Limb (tissue), 2 donors: ENCODE data around the gene OTUD3.
"Not testable (repeated sequence)": the region's sequence is repeated elsewhere in the genome, so short reads cannot be mapped to it uniquely, and the experiment has no call there.

Experiments
- DNase-seq, 2 donors: peaks; one replicate each; pipeline ENCODE4 v3.0.0-alpha.2; 2016; ENCODE audit errors: extremely low spot score in 2 of 2

The OTUD3 gene

GRCh38 chr1:19868575-19868974, 13.6 kb upstream of the OTUD3 start:
- DNase-seq = not testable (repeated sequence)

DNA sequence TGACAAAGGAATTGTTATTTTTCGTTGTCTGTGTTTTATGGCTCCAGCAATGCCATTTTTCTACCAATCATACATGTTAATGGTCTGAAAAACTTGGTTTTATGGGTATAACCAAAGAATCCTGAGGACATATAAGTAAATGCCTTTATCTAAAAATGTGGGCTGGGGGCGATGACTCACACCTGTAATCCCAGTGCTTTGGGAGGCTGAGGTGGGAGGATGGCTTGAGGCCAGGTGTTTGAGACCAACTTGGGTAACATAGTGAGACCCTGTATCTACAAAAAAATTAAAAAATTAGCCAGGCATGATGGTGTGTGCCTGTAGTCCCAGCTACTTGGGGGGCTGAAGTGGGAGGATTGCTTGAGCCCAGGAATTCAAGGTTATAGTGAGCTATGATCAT, 12.7 kb upstream of the OTUD3 start:
- not testable (repeated sequence) for DNase-seq

- DNase-seq = no peak
Measured at GRCh38 chr1:19869929-19870328, 12.3 kb upstream of the OTUD3 start.

- no peak for DNase-seq
Measured at GRCh38 chr1:19872190-19872589, 10.0 kb upstream of the OTUD3 start.

DNA sequence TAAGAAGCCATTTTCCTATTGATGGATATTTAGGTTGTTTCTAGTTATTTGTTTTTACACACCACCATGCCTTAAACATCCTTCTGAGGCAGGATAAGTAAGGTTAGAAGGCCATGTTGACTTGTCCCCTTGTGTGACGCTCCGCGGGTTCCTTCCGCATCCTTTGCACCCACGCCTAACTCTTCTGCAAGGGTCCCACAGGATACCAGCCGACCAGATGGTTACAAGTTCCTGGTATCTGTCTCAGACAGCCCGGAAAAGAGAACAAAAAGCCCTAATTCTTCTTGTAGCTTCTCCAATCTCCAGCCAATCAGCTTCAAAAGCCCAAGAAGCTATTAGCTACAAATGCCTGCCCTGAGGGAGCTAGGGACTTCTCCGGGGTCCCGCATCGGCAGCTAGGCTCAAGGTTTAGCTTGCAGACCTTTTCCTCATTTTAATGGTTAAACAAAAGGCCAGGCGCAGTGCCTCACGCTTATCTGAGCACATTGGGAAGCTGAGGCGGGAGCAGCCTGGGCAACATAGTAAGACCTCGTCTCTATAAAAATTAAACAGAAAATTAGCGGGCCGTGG, 4.9 kb upstream of the OTUD3 start:
- DNase-seq = no peak

DNA sequence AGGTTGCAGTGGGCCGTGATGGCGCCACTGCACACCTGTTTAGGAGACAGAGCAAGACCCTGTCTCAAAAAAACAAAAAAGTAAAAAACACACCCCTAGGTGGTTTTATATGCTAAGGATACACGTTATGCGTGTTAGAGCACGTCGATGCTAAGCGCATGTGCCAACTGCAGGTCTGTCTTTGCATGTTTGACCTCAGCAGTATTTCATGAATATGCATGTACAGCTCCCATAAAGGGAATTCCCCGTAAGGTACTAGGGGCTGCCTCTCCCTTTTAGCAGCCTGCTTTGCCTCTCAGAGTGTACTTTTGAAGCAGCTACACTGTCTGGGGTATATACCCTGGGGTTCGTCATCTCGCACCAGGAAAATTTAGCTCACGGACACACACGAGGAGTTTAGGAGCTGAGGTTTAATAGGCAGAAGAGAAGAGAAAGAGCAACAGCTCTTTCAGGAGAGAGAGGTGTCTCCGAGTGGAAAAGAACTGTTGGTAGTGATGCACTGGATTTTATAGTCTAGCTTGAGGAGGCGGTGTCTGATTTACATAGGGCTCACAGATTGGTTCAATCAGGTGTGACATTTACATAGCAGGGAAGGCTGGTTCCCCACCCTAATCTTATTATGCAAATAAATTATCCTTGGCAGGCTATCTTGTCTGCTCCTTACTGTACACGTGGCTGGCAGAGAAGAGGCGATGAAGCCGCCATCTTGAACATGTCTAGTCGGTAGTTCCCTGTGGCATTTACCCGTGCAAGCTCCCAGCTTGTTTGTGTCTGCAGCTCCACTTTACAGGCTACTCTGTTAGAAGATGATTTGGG, 4.2 kb upstream of the OTUD3 start:
- no peak for DNase-seq

DNA sequence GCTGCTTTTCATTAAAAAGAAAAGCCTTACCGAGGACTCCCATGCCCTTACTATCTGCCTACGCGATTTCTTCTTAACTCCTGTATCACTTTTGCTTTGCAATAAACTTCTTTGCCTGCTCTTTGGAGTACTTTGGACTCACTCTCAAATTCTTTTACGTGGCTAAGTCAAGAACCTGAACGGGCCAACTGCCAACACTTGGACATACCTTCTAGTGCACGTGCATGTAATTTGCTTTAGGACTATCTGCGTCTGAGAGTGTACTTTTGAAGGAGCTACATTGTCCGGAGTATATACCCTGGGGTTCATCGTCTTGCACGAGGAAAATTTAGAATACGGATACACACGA, 3.6 kb upstream of the OTUD3 start:
- no peak for DNase-seq

DNA sequence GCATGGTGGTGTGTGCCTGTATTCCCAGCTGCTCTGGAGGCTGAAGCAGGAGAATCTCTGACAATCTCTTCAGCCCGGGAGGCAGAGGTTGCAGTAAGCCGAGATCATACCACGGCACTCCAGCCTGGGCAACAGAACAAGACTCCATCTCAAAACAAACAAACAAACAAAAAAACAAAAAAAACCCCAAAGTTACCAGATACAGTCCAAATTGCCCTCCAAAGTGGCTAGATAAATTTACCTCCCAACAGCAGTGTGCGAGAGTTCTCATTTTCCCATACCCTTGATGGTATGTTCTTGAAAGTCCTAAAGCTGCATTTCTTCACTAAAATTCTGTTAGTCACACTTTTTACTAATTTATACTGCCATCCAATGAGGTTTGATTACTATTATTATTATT, 3.0 kb upstream of the OTUD3 start:
- no peak for DNase-seq

- no peak for DNase-seq
Measured at GRCh38 chr1:19879661-19880060, 2.5 kb upstream of the OTUD3 start.

GRCh38 chr1:19880841-19881240, 1.4 kb upstream of the OTUD3 start:
- DNase-seq = not testable (repeated sequence)

GRCh38 chr1:19884312-19884711, 2.1 kb downstream of the OTUD3 start:
- DNase-seq = no peak

GRCh38 chr1:19885821-19886220, 3.6 kb downstream of the OTUD3 start:
- DNase-seq = no peak

DNA sequence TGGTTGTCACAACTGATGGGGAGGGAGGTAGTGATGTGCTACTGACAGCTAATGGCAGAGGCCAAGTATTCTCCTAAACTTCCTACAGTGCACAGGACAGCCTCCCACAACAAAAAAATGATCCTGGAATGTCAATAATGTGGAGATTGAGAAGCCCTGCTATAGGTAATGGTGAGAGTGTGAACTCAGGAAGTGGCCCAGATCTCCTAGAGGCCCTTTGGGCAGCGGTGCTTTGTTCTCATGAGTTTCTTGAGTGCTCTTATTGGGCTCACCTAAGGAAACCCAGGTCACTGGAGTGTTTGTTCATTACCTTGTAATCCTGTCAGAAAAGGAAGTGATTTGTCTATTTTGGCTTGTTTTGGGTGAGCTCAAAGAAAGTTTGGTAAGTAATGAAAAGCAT, 5.9 kb downstream of the OTUD3 start:
- no peak for DNase-seq

- DNase-seq = no peak
Measured at GRCh38 chr1:19889656-19890055, 7.5 kb downstream of the OTUD3 start.

DNA sequence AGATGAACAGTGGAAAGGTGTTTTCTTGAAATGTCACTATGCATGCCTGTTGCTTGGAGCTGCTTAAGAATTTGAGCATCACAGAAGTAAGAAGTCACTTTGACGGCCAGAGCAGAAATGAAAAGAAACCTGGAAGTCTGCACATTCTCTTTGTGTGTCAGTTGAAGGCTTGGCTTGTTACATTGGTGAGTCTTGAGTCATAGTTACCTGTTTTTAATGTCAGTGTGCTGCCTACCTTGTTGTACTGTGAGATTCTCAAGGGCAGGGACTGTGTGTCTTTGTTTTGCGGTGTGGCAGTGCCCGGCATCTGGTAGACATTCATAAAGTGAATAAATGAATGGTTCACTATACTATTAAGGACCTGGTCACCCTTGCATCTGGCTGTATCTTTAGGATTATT, 9.9 kb downstream of the OTUD3 start:
- no peak for DNase-seq

DNA sequence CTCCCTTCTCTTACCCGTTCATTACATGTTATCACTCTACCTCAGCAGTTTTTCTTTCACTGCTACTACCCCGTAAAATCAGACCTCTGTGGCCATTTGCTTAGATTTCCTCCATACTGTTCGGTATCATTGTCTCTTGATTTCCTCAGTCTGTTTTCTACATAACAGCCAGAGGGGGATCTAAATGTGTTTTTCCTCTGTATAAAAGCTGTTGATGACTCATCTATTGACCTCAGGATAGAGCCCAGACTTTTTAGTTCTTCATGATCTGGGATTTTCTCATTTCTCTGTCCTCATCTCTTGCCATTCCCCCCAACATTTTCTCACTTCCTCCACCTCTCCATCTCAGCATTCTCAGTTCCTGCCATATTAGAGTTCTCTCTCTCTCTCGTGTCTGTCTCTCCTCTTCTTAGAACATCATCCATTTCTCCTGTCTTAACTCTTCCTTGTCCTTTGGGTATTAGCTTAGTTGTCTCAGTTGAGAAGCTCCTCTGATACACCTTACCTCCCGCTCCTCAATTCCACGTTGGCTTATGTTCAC, 10.5 kb downstream of the OTUD3 start:
- no peak for DNase-seq

DNA sequence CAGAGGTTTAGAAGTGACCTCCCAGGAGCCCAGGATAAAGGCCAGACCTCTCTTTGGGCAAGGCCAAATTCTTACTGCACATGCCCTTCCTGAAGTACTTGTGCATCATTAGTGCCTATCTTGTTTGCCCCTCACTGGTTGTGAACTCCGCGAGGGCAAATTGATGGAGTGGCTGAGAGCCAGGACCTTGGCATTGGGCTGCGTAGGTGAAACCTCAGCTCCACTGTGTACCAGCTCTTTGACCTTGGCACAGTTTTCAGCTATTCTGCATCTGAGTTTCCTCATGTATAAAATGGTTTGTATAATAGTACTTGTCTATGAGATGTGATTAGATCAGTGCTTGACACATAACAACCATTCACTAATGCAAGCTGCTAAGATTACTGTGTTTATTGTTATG, 11.5 kb downstream of the OTUD3 start:
- no peak for DNase-seq

DNA sequence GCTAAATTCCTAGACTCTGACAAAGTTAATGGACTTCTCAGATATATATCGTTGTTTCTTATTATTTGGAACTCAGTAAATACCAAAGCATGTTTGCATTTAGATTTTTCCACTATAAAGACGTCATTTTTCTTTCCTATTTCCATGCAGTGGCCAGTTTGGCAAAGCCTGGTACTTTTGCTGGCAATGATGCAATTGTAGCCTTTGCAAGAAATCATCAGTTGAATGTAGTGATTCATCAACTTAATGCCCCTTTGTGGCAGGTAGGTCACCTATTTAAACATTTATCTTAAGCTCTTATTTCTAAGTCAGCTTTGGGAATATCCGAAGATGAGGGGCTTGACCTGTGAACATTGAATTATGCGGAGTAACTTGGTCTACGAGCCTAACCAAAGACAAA, 12.0 kb downstream of the OTUD3 start:
- DNase-seq = no peak

- DNase-seq = no peak
Measured at GRCh38 chr1:19901653-19902052, 19.5 kb downstream of the OTUD3 start.

DNA sequence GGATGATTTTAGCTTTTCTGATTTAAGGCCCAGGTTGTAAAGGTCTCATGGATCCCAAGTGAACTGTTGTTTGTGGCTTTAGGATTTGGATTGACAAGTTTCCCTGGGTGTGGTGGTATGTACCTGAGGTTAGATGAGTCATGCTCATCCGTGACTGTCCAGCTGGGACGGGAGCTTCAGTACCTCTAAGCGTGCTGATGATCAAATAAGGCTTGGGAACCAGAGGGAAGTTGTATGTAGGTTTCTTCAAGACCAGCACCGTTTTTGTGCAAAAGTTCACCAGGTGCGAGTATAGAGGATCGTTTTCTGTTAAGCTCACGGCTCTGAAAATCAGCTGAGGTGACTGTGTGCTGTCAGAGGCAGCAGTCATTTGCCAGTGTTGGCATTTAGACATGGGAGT, 21.4 kb downstream of the OTUD3 start:
- DNase-seq = no peak

DNA sequence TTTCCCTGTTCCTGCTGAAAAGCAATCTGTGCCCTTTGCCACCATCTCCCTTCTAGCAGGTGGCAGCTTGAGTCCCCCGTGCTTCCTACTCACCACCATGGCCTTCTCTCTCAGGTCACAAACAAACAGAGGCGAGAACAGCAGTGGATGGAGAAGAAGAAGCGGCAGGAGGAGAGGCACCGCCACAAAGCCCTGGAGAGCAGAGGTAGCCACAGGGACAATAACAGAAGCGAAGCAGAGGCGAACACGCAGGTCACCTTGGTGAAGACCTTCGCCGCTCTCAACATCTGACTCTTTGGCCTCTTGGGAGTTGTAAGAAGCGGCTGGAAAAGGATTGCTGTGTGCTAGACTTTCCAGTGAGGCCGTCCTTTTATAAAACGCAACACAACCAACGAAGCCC, 25.3 kb downstream of the OTUD3 start:
- no peak for DNase-seq

GRCh38 chr1:19909392-19909791, 27.2 kb downstream of the OTUD3 start:
- no peak for DNase-seq

GRCh38 chr1:19909971-19910370, 27.8 kb downstream of the OTUD3 start:
- no peak for DNase-seq
